H1 (cell line): ENCODE data around the gene CHST13. TPM values are rescaled to one million over a fixed set of nuclear protein-coding genes. Genes with fewer than 3 reads are reported as not detected.

Experiments
- CHD2 ChIP-seq: IDR thresholded peaks from 2 replicates; pipeline ENCODE4 v1.6.1; 2012; ENCODE audit warnings: low read length, improper control_type of control experiment
- CHD7 ChIP-seq: fragments of 300-600 bp; sonication (generic); IDR thresholded peaks from 2 replicates; pipeline ENCODE4 v1.7.1; 2012; ENCODE audit warnings: low read length, moderate library complexity, mild to moderate bottlenecking, inconsistent platforms; ENCODE audit not compliant: insufficient replicate concordance
- RAD21 ChIP-seq, 2 experiments: IDR thresholded peaks in 1 of 2; conservative IDR thresholded peaks in 1 of 2; 2 replicates each; pipeline ENCODE4 v1.6.1; 2011; ENCODE audit warnings: low read depth in 2 of 2, low read length in 2 of 2, improper control_type of control experiment in 1 of 2, inconsistent platforms in 1 of 2, mild to moderate bottlenecking in 1 of 2, moderate library complexity in 1 of 2
- SRF ChIP-seq: IDR thresholded peaks from 2 replicates; pipeline ENCODE4 v1.6.1; 2011; ENCODE audit warnings: mild to moderate bottlenecking, low read depth, low read length, moderate library complexity
- polyA plus RNA-seq, 7 experiments: library from polyadenylated mRNA; depleted of rRNA in 3 of 7; stranded (reverse) in 5 of 7; unstranded in 2 of 7; fragments of >200 nt in 5 of 7; fragments of 200-250 nt in 2 of 7; gene quantifications; 1 replicate in 5 of 7; 2 replicates in 1 of 7; 4 replicates in 1 of 7; pipeline versions ENCODE4 v1.2.1 to v1.2.3, GENCODE V29; 2011 to 2013; ENCODE audit warnings: missing spikeins in 2 of 7, mixed read lengths in 2 of 7
- total RNA-seq: library from RNA; stranded (reverse); fragmentation: NEBNext Ultra II Directional; extraction: Animal tissue kit (Norgen Biotek cat#: 25700); gene quantifications from 2 replicates; pipeline ENCODE4 v1.2.1, GENCODE V29; 2021

Gene CHST13
- total and polyA plus RNA-seq, 2 of the 8 experiments (the other 6 are each of a cell fraction or from before 2014, with no cell fraction given): 5.4 to 11.7 TPM

GRCh38 chr3:126527006-126527405 is 3.1 kb downstream of the CHST13 start (continued):
- TF ChIP-seq CHD7: no peak
- TF ChIP-seq CHD2: no peak
- no peak for TF ChIP-seq RAD21 (IDR thresholded peaks at IDR 0.05 in 1 of 2, conservative IDR thresholded peaks at IDR 0.05 in 1 of 2; ENCODE audit: low read depth in 2 of 2, low read length in 2 of 2)
- TF ChIP-seq SRF: no peak
- TF ChIP-seq, all 59 proteins: peak for 0
